Neural progenitor cell (in vitro differentiated cells): Measurements from ENCODE around the gene ABCF3.

Experiments
- EZH2 ChIP-seq: fragments of 200-600 bp; sonication (generic); IDR thresholded peaks from 2 replicates; pipeline ENCODE4 v1.6.1; 2017; ENCODE audit warnings: antibody characterized with exemption, mild to moderate bottlenecking, moderate library complexity
- EZH2phosphoT487 ChIP-seq: fragments of 200-600 bp; sonication (generic); IDR thresholded peaks from 2 replicates; pipeline ENCODE4 v1.6.1; 2017; ENCODE audit warnings: antibody characterized with exemption
- TF ChIP-seq, protein P1 (sequence below): fragments of 200-600 bp; sonication (generic); IDR thresholded peaks from 2 replicates; pipeline ENCODE4 v1.5.1; 2017; ENCODE audit warnings: antibody characterized with exemption, mild to moderate bottlenecking

DNA sequence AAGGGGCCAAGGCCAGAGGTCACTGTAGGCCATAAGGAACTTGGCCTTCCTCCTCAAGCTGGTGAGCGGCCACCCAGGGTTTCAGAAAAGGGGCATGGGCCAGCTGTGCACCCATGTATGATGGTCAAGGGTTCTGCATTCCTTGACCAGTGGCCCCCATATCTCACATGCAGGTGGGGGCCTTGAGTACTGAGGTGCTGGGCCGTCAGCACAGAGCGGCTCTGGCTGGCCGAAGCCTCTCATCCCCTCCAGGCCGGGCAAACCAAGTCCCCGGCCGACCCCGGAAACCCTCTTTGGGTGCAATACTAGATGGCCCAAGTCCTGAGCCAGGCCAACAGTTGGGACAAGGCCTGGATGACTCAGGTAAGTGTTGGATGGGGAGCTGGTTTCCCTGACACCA, 53.2 kb downstream of the ABCF3 start:
- TF ChIP-seq, protein P1, sequence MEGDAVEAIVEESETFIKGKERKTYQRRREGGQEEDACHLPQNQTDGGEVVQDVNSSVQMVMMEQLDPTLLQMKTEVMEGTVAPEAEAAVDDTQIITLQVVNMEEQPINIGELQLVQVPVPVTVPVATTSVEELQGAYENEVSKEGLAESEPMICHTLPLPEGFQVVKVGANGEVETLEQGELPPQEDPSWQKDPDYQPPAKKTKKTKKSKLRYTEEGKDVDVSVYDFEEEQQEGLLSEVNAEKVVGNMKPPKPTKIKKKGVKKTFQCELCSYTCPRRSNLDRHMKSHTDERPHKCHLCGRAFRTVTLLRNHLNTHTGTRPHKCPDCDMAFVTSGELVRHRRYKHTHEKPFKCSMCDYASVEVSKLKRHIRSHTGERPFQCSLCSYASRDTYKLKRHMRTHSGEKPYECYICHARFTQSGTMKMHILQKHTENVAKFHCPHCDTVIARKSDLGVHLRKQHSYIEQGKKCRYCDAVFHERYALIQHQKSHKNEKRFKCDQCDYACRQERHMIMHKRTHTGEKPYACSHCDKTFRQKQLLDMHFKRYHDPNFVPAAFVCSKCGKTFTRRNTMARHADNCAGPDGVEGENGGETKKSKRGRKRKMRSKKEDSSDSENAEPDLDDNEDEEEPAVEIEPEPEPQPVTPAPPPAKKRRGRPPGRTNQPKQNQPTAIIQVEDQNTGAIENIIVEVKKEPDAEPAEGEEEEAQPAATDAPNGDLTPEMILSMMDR, result no peak
- TF ChIP-seq EZH2, result no peak
- no peak for TF ChIP-seq EZH2phosphoT487
